PC-3 (cell line): ENCODE data around the gene UGT1A8. TPM values are rescaled to one million over a fixed set of nuclear protein-coding genes. Genes with fewer than 3 reads are reported as not detected.
"Not testable (repeated sequence)": the region's sequence is repeated elsewhere in the genome, so short reads cannot be mapped to it uniquely, and the experiment has no call there.

ENCODE experiments used
- ATAC-seq: fragments of 200-7000 bp; cut with Tn5 transposase; 2 replicates; pipeline ENCODE4 v1.9.1; 2020; ENCODE audit warnings: mild to moderate bottlenecking, moderate library complexity
- BruUV-seq: library from RNA; stranded (reverse); fragments of 400-500 nt; replicated peaks from 2 replicates; lab custom pipeline; 2021; lab: Mats Ljungman, UMichigan
- CTCF ChIA-PET: fragments of 300-600 bp; sonication (Branson Sonifier 250); formaldehyde crosslinking; loops from one replicate; lab custom pipeline; 2022; ENCODE audit warnings: antibody characterized with exemption; lab: Charles Lee
- POLR2A ChIA-PET: fragments of 300-600 bp; sonication (Branson Sonifier 250); formaldehyde crosslinking; loops from one replicate; lab custom pipeline; 2022; ENCODE audit warnings: antibody characterized with exemption; ENCODE audit not compliant: unreplicated experiment; lab: Charles Lee
- DNase-seq: peaks from one replicate; pipeline ENCODE4 v3.0.0-alpha.2; 2015
- H2AFZ ChIP-seq: fragments of 300-600 bp; sonication (generic); 2 replicates; pipeline ENCODE4 v1.6.0; 2016; ENCODE audit warnings: antibody characterized with exemption, low read length
- H3F3A ChIP-seq: fragments of 300-600 bp; sonication (generic); one replicate; pipeline ENCODE4 v1.6.0; 2017; ENCODE audit warnings: antibody characterized with exemption, low read length, control low read depth, mild to moderate bottlenecking; ENCODE audit not compliant: unreplicated experiment
- H3K27ac ChIP-seq: fragments of 300-600 bp; sonication (generic); 2 replicates; pipeline ENCODE4 v1.5.1; 2016; ENCODE audit warnings: mild to moderate bottlenecking, low read length
- H3K27me3 ChIP-seq: fragments of 300-600 bp; sonication (generic); 2 replicates; pipeline ENCODE4 v1.6.1; 2016; ENCODE audit warnings: low read length, mixed read lengths
- H3K36me3 ChIP-seq: fragments of 300-600 bp; sonication (generic); 2 replicates; pipeline ENCODE4 v1.6.1; 2016; ENCODE audit warnings: low read depth, mixed run types, low read length, mixed read lengths
- H3K4me1 ChIP-seq: fragments of 300-600 bp; sonication (generic); 2 replicates; pipeline ENCODE4 v1.5.1; 2016; ENCODE audit warnings: low read length; ENCODE audit not compliant: insufficient read depth
- H3K4me2 ChIP-seq: fragments of 300-600 bp; sonication (generic); 2 replicates; pipeline ENCODE4 v1.6.0; 2016; ENCODE audit warnings: low read length
- H3K4me3 ChIP-seq: fragments of 300-600 bp; sonication (generic); 2 replicates; pipeline ENCODE4 v1.5.1; 2016; ENCODE audit warnings: mild to moderate bottlenecking, low read length, mixed read lengths
- H3K79me2 ChIP-seq: fragments of 300-600 bp; sonication (generic); 2 replicates; pipeline ENCODE4 v1.6.1; 2017; ENCODE audit warnings: low read length, mixed read lengths
- H3K9ac ChIP-seq: fragments of 300-600 bp; sonication (generic); 2 replicates; pipeline ENCODE4 v1.6.0; 2016; ENCODE audit warnings: mild to moderate bottlenecking, low read length
- H3K9me2 ChIP-seq: fragments of 300-600 bp; sonication (generic); replicated peaks from 2 replicates; pipeline ENCODE4 v1.6.1; 2016; ENCODE audit warnings: mixed run types, low read length, mixed read lengths
- H3K9me3 ChIP-seq: fragments of 300-600 bp; sonication (generic); 2 replicates; pipeline ENCODE4 v1.6.1; 2016; ENCODE audit warnings: low read length, mixed read lengths
- H4K20me1 ChIP-seq: fragments of 300-600 bp; sonication (generic); 2 replicates; pipeline ENCODE4 v1.6.1; 2016; ENCODE audit warnings: low read length, mixed read lengths
- EZH2 ChIP-seq: fragments of 300-600 bp; sonication (generic); IDR thresholded peaks from one replicate; pipeline ENCODE4 v1.6.1; 2017; ENCODE audit warnings: antibody characterized with exemption, mild to moderate bottlenecking, low read length; ENCODE audit not compliant: unreplicated experiment
- EZH2phosphoT487 ChIP-seq: fragments of 300-600 bp; sonication (generic); IDR thresholded peaks from 2 replicates; pipeline ENCODE4 v1.6.1; 2018; ENCODE audit warnings: mild to moderate bottlenecking, antibody characterized with exemption, low read length, borderline replicate concordance
- intact Hi-C: fragments of 100-400 bp; cut with micrococcal nuclease; formaldehyde crosslinking; loops from 2 replicates; pipeline ENCODE4 v1.9.0; 2023
- total RNA-seq: library from RNA; depleted of rRNA; stranded (reverse); fragments of >200 nt; gene quantifications from 2 replicates; pipeline ENCODE4 v1.2.3, GENCODE V29; 2014
- TF ChIP-seq, protein P1 (sequence below): fragments of 300-600 bp; sonication (generic); conservative IDR thresholded peaks from 2 replicates; pipeline ENCODE4 v1.5.1; 2017; ENCODE audit warnings: antibody characterized with exemption, low read depth, mild to moderate bottlenecking, low read length

UGT1A8 gene
- total RNA-seq, 1 experiment from 2014 or later, result not detected

GRCh38 chr2:233698740-233699139, 81.3 kb downstream of the UGT1A8 start:
- no peak for DNase-seq

GRCh38 chr2:233699424-233700027, 82.1 kb downstream of the UGT1A8 start:
- H3K9me2 ChIP-seq, result no peaks in the 10 kb centered on the region
- CTCF ChIA-PET, result no interaction called here
- no peaks in the 10 kb centered on the region for H3K27me3 ChIP-seq
- H3F3A ChIP-seq, result no peaks in the 10 kb centered on the region
- H3K9ac ChIP-seq, result peak overlapping the region; percentile 55
- BruUV-seq, result TSS peak; percentile 46
- no peak for ATAC-seq
- POLR2A ChIA-PET, result no interaction called here
- H3K9me3 ChIP-seq, result no peaks in the 10 kb centered on the region
- H3K4me1 ChIP-seq, result peaks cover 10% of the 10 kb centered on the region
- H3K4me3 ChIP-seq, result no peak overlapping the region
- H3K27ac ChIP-seq, result peak overlapping the region; percentile 91
- H3K79me2 ChIP-seq, result no peaks in the 10 kb centered on the region
- no peak for TF ChIP-seq EZH2
- TF ChIP-seq EZH2phosphoT487, result no peak
- TF ChIP-seq, protein P1, sequence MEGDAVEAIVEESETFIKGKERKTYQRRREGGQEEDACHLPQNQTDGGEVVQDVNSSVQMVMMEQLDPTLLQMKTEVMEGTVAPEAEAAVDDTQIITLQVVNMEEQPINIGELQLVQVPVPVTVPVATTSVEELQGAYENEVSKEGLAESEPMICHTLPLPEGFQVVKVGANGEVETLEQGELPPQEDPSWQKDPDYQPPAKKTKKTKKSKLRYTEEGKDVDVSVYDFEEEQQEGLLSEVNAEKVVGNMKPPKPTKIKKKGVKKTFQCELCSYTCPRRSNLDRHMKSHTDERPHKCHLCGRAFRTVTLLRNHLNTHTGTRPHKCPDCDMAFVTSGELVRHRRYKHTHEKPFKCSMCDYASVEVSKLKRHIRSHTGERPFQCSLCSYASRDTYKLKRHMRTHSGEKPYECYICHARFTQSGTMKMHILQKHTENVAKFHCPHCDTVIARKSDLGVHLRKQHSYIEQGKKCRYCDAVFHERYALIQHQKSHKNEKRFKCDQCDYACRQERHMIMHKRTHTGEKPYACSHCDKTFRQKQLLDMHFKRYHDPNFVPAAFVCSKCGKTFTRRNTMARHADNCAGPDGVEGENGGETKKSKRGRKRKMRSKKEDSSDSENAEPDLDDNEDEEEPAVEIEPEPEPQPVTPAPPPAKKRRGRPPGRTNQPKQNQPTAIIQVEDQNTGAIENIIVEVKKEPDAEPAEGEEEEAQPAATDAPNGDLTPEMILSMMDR, result no peak
- H2AFZ ChIP-seq, result peak overlapping the region; percentile 64
- H4K20me1 ChIP-seq, result no peaks in the 10 kb centered on the region
- H3K36me3 ChIP-seq, result no peaks in the 10 kb centered on the region
- H3K4me2 ChIP-seq, result no peak overlapping the region
- intact Hi-C loops, result no loop called here
- no peak for DNase-seq

More at GRCh38 chr2:233698740-233699139, 81.3 kb downstream of the UGT1A8 start:
- no peak overlapping the region for H2AFZ ChIP-seq
- H3K27me3 ChIP-seq, result no peaks in the 10 kb centered on the region
- H3K79me2 ChIP-seq, result no peaks in the 10 kb centered on the region
- ChIA-PET POLR2A (no interaction called here), CTCF (no interaction called here)
- no peaks in the 10 kb centered on the region for H3F3A ChIP-seq
- H3K27ac ChIP-seq, result no peak overlapping the region
- H3K4me1 ChIP-seq, result peaks cover 10% of the 10 kb centered on the region
- no peak overlapping the region for H3K4me2 ChIP-seq
- no peaks in the 10 kb centered on the region for H3K9me3 ChIP-seq
- BruUV-seq, result no TSS peak
- intact Hi-C loops, result no loop called here
- no peak overlapping the region for H3K4me3 ChIP-seq
- H4K20me1 ChIP-seq, result no peaks in the 10 kb centered on the region
- ATAC-seq, result no peak
- H3K9me2 ChIP-seq, result no peaks in the 10 kb centered on the region
- H3K9ac ChIP-seq, result no peak overlapping the region
- TF ChIP-seq EZH2phosphoT487 (no peak), EZH2 (no peak)
- TF ChIP-seq, protein P1, result no peak
- H3K36me3 ChIP-seq, result no peaks in the 10 kb centered on the region

- no peaks in the 10 kb centered on the region for H3K79me2 ChIP-seq
- peak; percentile 81 for DNase-seq
Observed at GRCh38 chr2:233700028-233700635, 82.7 kb downstream of the UGT1A8 start.

DNA sequence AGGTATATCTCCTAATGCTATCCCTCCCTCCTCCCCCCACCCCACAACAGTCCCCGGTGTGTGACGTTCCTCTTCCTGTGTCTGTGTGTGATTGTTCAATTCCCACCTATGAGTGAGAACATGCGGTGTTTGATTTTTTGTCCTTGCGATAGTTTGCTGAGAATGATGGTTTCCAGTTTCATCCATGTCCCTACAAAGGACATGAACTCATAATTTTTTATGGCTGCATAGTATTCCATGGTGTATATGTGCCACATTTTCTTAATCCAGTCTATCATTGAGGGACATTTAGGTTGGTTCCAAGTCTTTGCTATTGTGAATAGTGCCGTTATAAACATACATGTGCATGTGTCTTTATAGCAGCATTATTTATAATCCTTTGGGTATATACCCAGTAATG, 83.4 kb downstream of the UGT1A8 start:
- H3K9me2 ChIP-seq, H3K4me2 ChIP-seq, ATAC-seq, H3K36me3 ChIP-seq, POLR2A ChIA-PET, H3K27me3 ChIP-seq, BruUV-seq, intact Hi-C loops, H3K79me2 ChIP-seq, H4K20me1 ChIP-seq, H3K9ac ChIP-seq, H3K27ac ChIP-seq, H3K9me3 ChIP-seq, H2AFZ ChIP-seq, H3F3A ChIP-seq, DNase-seq, CTCF ChIA-PET, H3K4me3 ChIP-seq: not testable (repeated sequence)
- H3K4me1 ChIP-seq, result peaks cover 12% of the 10 kb centered on the region

More at GRCh38 chr2:233700028-233700635, 82.7 kb downstream of the UGT1A8 start:
- Histone ChIP-seq H3K9ac (peak overlapping the region; percentile 55), H3K4me1 (peaks cover 10% of the 10 kb centered on the region), H3K9me3 (no peaks in the 10 kb centered on the region), H3F3A (no peaks in the 10 kb centered on the region), H4K20me1 (no peaks in the 10 kb centered on the region), H3K36me3 (no peaks in the 10 kb centered on the region), H3K27ac (peak overlapping the region; percentile 91), H3K4me3 (no peak overlapping the region), H2AFZ (peak overlapping the region; percentile 64), H3K4me2 (no peak overlapping the region), H3K27me3 (no peaks in the 10 kb centered on the region), H3K9me2 (no peaks in the 10 kb centered on the region)
- ChIA-PET CTCF (no interaction called here), POLR2A (no interaction called here)
- no peak for TF ChIP-seq EZH2phosphoT487
- no peak for TF ChIP-seq EZH2
- TF ChIP-seq, protein P1, result no peak
- BruUV-seq, result no TSS peak
- ATAC-seq, result peak; percentile 75
- intact Hi-C loops, result no loop called here
